Dedifferentiated amniotic fluid mesenchymal stem cell (primary cell): ENCODE measurements around the gene MATR3.
"Not testable (repeated sequence)": the region's sequence is repeated elsewhere in the genome, so short reads cannot be mapped to it uniquely, and the experiment has no call there.

Experiments used
- DNase-seq: peaks from one replicate; pipeline ENCODE4 v3.0.0-alpha.2; 2016; ENCODE audit errors: extremely low spot score

The MATR3 gene

GRCh38 chr5:139344177-139344576 lies 50.6 kb downstream of the MATR3 start:
- DNase-seq, result no peak

- not testable (repeated sequence) for DNase-seq
These were observed 51.9 kb downstream of the MATR3 start for GRCh38 chr5:139345442-139345841.

- DNase-seq, result not testable (repeated sequence)
These were observed 54.3 kb downstream of the MATR3 start for GRCh38 chr5:139347863-139348262.

GRCh38 chr5:139354186-139354585 lies 60.6 kb downstream of the MATR3 start:
- DNase-seq, result no peak

- DNase-seq, result not testable (repeated sequence)
These were observed 62.4 kb downstream of the MATR3 start for GRCh38 chr5:139355900-139356299.

- DNase-seq, result no peak
These were observed 64.5 kb downstream of the MATR3 start for GRCh38 chr5:139358064-139358463.

- DNase-seq, result no peak
These were observed 66.8 kb downstream of the MATR3 start for GRCh38 chr5:139360384-139360783.

GRCh38 chr5:139361835-139362429 lies 68.4 kb downstream of the MATR3 start:
- no peak for DNase-seq

- DNase-seq, result no peak
These were observed 70.4 kb downstream of the MATR3 start for GRCh38 chr5:139363937-139364336.

GRCh38 chr5:139364466-139364865 lies 70.9 kb downstream of the MATR3 start:
- DNase-seq, result no peak

GRCh38 chr5:139368613-139369012 lies 75.1 kb downstream of the MATR3 start:
- DNase-seq, result no peak

GRCh38 chr5:139369181-139369580 lies 75.6 kb downstream of the MATR3 start:
- peak; percentile 91 for DNase-seq

- no peak for DNase-seq
These were observed 78.2 kb downstream of the MATR3 start for GRCh38 chr5:139371482-139372435.

- DNase-seq, result no peak
These were observed 81.4 kb downstream of the MATR3 start for GRCh38 chr5:139374909-139375308.

- no peak for DNase-seq
These were observed 82.8 kb downstream of the MATR3 start for GRCh38 chr5:139376364-139376763.

GRCh38 chr5:139377226-139377625 lies 83.7 kb downstream of the MATR3 start:
- no peak for DNase-seq

GRCh38 chr5:139378101-139378825 lies 84.7 kb downstream of the MATR3 start:
- no peak for DNase-seq

- DNase-seq, result no peak
These were observed 85.4 kb downstream of the MATR3 start for GRCh38 chr5:139378941-139379361.

- DNase-seq, result no peak
These were observed 86.3 kb downstream of the MATR3 start for GRCh38 chr5:139379626-139380449.
